HG03521 (cell line): ENCODE results near the gene MARK3.

Source experiments
- ATAC-seq: cut with Tn5 transposase; IDR thresholded peaks from one replicate; pipeline ENCODE4 v1.9.1; 2021; ENCODE audit warnings: mild to moderate bottlenecking, moderate library complexity; ENCODE audit not compliant: unreplicated experiment

The MARK3 gene

DNA sequence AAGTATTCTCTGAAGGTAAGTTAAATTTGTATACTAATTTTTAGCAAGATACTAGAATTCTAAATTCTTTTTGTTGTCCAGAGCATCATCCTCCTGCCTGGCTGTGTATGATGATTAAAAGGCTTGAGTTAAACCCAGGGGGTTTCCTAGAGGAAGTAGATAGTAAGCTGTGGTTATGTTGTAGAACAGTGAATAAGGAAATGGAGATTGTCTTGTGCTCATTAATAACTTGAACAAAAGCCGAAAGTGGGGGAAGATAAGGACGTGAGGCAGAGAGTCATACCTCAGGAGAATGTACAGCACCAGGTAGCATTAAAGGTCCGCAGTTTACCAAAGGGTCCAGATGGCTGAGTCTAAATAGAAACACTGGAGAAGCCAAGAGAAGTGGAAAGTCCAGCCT is 95.4 kb downstream of the MARK3 start:
- no peak for ATAC-seq

DNA sequence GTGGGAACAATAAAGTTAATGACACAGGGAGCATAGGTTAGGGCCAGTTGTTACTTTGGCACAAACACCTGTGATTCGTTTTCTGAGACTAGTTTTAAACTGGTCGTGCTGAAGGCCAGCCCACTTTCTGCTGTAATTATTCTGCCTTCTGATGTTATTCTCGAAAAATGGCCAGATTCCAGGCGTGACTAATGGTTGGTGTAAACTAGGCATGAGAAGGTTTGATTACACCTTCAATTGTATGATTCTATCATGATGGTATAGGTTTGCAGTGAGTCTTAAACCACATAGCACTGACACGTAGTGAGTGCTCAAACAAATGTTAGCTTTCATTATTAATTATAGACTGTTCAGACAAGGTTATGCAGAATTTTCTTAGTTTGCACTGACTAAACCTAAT is 98.4 kb downstream of the MARK3 start:
- ATAC-seq = no peak

DNA sequence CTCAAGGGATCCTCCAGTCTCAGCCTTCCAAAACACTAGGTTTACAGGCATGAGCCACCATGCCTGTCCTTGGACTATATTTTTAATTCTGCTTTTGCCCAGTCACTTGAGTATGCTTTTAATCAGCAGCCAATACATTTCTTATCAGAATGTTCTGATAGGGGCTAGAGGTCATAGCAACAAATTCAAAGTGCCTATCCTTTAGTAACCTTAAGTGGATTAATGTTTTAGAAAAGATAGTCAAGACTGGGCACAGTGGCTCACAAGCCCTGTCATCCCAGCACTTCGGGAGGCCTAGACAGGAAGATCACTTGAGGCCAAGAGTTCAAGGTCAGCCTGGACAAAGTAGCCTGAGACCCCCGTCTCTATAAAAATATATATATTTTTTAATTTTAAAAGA is 100.3 kb downstream of the MARK3 start:
- ATAC-seq = no peak

DNA sequence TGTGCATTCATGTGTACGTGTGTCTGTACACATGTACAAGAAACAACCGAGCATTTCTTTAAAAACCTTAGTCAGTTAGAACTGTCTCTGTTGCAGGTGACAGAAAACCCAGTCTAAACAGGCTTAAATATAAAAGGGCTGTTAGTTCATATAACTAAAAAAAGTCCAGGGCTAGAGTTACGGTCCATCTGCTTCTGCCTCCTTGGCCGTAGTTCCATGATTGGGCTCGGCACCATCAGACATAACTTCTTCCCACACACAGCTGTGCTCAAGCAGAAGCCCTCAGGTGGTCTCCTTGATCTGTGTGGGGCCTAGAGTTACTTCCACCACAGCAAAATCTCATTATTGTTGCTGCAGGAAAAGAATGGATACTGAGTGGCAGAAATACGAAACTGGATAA is 102.9 kb downstream of the MARK3 start:
- no peak for ATAC-seq

DNA sequence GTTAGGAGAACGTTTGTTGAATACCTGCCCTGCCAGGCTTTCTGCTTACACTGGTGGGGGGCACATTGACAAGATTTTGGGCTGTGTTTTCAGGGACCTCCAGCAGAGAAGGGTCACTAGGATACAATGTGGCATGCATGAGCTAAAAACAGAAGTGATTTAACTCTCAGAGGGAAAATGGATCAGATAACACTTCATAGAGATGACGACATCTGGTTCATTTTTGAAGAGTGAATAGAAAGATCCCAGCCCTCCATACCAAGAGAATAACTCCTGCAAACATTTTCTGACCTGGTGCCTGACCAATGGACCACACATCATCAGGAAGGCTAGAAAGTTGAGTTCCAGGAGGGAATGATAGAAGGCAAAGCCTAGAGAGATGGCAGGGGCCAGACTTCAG is 103.7 kb downstream of the MARK3 start:
- ATAC-seq = no peak

DNA sequence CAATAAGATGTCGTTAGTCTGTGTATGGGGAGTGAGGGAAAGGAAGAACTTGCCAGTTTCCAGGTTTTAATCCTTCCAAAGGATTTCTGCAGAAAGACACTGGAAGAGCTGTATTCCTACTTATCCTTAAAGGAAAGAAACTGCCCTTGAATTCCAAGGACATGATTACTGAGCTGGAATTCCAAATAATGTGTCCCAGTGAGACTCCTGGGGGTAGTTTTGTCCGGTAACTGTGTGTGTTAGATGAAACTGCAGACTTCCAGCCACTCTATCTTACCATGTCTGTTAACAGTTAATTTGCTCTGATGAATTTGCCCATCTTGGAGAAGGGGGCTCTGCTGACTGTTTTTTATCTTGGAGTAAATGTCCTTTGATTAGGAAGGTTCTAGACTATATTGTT is 104.4 kb downstream of the MARK3 start:
- no peak for ATAC-seq

DNA sequence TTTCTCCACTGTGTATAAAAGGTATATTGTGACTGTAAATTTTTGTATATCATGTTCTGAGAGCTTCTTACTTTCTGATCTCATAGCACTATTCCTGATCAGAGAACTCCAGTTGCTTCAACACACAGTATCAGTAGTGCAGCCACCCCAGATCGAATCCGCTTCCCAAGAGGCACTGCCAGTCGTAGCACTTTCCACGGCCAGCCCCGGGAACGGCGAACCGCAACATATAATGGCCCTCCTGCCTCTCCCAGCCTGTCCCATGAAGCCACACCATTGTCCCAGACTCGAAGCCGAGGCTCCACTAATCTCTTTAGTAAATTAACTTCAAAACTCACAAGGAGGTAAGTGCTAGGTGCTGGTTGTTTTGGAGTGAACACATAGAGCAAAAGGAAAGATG is 106.5 kb downstream of the MARK3 start:
- ATAC-seq = no peak

DNA sequence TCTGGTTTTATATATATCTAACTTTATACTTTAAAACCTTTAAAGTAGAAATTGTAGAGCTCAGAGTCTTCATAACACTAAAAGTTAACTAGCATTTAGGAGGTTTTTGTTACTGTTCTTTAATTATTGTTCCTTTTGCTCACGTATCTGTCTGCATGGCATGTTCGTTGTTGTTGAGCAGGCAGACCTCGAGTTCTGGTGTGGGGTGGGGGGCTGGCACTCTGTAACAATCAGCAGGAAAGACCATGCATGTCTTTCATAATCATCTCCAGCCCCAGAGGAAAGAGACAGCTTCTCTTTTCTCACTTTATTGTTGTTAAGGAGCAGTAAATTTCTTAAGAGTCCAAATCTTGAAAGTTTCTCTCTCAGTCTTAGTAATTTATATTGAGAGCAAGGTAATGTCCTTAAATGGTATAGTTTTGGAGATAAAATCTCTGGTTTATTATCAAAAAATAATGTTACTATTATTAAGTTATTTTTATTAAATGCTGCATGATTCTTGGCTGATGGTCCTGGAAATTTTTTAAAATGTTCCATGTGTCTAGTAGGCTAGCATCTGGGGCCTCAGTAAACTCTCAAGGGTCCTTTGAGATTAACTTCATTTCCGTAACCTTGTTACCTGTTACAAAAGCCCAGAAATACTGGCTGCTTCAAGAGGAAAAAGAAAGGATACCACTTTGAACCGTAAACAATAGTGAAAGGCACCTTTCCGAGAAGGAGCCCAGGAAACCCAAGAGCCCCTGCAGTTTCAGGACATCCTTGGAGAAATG is 107.1 kb downstream of the MARK3 start:
- ATAC-seq = no peak

DNA sequence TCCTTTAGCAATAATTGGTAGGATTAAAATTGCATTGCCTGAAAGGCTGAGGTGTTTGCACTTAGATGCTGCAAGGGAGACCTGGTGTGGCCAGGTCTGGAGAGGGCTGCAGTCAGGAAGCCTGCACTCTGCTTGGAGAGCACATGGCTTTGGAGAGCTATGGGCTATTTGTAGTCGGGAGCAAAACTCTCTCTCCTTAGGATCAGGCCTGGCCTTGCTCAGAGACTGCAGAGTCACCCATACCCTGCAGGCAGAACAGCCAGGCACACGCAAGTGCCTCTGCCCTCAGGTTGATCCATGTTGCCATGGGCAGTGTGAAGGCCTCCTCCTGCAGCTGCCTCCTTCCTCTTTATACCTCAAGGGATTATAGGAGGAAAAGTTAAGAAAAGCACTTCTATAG is 110.6 kb downstream of the MARK3 start:
- ATAC-seq = no peak

DNA sequence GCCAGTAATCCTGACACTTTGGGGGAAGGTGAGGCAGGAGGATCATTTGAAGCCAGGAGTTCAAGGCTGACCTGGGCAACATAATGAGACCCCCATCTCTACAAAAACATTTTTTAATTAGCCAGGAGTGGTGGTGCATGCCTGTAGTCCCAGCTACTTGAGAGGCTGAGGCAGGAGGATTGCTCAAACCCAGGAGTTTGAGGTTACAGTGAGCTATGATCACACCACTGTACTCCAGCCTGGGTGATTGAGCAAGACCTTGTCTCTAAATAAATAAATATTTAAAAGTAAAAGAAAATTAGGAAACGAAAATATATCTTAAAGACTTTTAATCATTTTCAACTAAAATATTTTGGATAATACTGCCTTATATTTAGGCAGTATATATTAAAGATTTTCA is 111.6 kb downstream of the MARK3 start:
- no peak for ATAC-seq

DNA sequence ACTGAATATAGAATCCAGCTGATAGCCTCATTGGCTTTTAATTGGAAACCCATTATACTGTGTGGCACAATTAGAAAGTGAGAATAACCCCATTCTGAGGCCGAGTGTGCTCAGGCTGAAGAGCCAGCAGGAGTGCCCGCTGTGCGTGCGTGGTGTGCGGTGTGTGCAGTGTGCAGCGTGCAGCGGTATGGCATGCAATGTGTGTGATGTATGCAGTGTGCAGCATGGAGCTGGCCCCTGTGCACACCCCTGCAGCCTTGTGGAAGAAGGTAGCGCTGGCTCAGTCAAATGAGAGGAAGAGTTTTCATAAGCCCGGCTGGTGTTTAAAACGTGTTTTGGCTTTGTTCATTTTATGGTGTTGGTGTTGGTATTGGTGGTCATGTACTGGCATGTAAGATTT is 114.5 kb downstream of the MARK3 start:
- no peak for ATAC-seq

DNA sequence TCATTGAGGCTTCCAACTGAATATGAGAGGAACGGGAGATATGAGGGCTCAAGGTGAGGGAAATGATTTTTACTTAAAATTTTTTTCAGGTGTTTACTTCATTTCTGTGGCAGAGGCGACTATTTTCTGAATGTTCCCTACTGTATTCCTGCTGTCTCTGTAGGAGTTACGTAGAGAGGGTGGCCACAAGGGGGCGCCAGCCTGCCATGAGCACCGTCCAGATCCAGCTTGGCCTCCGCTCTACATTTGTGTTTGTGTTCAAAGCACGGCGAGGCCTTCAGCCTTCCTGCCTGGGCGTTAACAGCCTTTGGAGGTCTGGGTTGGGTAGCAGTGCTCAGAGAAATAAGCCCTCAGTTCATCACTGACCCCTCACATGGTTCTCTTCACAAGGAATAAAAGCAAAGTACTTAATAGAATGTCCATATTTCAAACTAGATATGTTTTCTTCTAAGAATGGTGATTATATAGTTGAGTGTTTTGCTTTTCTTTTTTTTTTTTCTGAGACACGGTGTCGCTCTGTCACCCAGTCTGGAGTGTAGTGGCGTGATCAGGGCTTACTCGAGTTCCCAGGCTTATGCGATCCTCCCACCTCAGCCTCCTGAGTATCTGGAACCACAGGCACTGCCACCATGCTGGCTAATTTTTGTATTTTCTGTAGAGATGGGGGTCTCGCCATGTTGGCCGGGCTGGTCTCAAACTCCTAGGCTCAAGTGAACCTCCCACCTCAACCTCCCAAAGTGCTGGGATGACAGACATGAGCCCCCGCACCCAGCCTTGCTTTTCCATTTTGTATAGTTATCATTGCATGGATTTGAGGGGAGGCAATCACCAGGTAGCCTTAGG is 115.2 kb downstream of the MARK3 start:
- ATAC-seq = no peak

DNA sequence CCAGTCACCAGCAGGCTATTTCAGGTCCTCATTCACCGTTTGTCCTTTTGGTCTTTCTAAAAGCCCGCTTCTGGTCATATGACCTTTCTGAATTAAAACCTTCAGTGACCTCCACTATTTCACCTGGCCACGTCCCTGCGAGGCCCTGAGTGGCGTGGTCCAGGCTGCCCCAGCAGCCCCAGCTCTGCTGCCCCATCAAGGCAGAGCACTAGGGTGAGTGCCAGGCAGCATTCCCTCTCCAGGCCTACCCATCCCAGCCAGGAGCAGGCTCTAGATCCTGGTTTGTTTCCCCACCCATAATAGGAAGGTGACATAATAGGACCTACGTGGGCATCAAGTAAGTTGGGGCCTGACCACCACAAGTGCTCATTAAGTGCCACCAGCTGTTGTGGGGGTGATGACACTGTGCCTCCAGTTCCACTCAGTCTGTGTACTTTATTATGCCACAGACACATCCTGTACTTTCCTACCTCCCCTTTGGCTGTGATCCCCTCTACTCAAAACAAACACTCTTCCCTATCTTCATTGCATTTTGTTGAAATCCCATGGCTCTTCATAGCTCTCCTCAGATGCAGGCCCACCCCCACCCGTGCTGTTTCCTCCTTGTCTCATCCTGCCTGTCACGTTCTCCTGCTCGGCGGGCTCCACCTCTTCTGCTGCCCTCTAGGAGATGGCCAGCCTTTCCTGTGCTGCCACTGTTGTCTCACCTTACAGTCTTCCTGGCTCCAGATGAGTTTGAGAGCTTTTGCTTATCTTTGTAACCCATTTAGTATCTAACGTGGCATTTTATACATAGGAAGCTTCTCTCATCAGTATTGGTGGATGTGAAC is 116.0 kb downstream of the MARK3 start:
- ATAC-seq = no peak

DNA sequence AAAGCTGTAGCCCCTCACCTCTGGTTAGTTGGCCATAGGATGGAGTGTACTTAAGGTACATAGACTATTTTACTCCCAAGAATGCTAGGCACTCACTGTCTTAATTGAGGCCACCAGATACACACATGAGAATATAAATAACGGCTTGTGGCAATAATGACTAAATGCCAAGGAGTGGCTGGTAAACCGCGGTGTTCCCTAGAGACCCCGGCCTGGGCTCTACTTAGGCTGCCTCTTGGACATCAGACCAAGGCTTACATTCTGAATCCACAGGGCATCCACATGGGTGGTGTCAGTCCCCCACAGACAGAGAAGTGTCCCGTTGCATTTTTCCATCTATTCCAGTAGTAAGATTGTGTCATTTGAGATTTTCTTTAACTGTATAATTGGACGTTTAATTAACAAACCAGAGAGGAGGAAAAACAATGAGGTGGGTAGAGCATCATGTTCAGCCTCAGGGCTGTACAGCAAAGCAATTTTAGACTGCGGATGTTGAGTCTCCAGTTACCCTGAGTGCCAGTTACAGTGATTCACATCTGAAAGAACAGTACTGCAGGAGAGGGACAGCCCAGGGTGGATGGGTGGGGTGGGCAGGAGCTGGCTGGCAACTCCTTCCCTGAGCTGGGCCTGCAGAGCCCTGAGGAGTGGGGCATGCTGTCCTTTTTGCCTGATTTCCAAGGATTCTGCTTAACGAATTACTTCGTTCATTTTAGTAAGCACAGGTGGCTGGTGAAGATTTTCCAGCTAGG is 116.9 kb downstream of the MARK3 start:
- no peak for ATAC-seq

DNA sequence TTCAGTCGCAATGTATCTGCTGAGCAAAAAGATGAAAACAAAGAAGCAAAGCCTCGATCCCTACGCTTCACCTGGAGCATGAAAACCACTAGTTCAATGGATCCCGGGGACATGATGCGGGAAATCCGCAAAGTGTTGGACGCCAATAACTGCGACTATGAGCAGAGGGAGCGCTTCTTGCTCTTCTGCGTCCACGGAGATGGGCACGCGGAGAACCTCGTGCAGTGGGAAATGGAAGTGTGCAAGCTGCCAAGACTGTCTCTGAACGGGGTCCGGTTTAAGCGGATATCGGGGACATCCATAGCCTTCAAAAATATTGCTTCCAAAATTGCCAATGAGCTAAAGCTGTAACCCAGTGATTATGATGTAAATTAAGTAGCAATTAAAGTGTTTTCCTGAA is 117.7 kb downstream of the MARK3 start:
- ATAC-seq = no peak

DNA sequence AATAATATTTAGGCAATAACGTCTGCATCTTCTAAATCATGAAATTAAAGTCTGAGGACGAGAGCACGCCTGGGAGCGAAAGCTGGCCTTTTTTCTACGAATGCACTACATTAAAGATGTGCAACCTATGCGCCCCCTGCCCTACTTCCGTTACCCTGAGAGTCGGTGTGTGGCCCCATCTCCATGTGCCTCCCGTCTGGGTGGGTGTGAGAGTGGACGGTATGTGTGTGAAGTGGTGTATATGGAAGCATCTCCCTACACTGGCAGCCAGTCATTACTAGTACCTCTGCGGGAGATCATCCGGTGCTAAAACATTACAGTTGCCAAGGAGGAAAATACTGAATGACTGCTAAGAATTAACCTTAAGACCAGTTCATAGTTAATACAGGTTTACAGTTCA is 118.1 kb downstream of the MARK3 start:
- no peak for ATAC-seq

DNA sequence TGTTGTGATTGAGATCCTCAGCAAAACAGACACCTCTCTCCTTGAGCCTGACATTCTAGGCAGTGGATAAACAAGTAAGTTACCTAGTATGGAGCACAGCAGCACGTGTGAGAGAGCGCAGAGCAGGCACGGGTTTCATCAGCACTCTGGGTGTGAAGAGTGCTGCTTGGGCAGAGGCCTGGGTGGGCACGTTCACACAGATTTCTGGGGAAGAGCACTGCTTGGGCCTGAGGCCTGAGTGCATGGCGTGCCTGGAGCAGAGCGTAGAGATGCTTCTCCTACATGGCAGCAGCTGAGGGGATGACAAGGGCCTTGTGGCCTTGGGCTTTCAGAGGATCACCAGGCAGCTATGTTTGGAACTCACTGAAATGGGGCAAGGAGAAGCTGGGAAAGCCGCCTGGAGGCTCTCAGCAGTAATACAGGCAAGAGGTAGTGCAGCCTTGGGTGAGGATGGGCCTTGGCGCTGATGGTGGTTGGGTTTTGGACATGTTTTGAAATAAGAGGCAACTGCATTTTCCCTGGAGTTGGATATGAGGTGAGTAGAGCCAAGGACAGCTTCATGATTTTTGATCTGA is 119.9 kb downstream of the MARK3 start:
- ATAC-seq = no peak

DNA sequence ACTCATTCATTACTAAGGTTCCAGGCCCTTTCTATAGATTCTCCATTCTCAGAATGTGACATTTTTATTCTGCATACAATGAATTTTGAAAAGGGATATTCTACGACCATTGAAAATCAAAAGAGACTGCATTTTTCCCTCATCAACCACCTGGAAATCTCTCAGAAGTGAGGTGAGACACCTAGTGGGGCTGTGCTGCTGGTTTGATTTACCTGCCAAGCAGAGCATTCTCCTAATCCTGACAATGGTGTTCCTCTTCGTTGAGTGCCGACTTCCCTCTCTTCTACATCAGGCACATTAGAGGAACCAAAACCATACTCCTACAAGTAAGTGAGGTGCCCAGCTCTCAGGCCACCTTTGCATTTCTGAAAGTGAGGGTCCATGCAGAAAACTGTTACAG is 122.5 kb downstream of the MARK3 start:
- no peak for ATAC-seq

DNA sequence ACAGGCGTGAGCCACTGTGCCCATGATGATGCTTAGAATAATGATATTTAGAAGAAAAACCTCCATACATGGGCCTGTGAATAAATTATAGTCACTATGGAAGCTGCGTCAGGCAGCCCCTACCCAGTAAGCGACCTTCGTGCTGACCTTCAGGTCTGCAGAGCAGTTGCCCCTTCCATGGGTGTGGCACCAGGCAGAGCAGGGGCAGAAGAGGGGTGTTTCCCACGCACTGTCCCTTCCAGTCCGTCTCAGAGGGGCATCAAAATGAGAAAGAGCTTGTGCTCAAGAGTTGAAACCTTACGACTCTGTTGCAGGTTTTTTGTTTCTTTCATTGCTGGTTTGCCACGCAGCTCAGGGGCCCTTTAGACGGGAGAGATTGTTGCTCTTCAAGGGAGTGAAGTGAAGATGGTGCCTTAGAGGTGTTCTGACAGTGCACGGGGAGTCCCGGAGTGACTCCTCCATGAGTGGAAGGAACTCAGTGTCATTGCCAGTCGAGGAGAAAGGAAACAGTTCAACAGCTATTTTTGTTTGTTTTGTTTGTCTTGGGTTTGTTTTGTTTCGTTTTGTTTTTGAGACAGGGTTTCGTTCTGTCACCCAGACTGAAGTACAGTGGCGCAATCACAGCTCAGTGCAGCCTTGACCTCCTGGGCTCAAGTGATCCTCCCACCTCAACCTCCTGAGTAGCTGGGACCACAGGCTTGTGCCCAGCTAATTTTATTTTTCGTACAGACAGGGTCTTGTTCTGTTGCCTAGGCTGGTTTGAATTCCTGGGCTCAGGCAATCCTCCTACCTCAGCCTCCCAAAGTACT is 123.5 kb downstream of the MARK3 start:
- no peak for ATAC-seq
